ENCODE results near the gene SETD3. TPM values are rescaled to one million over a fixed set of nuclear protein-coding genes. Genes with fewer than 3 reads are reported as not detected.

SETD3 gene
- total and polyA plus RNA-seq, 4 donors: 36.4 to 60.9 (median 49.7) TPM

- WGBS, 2 donors: 76 to 84% methylated on average over 11 of the region's 11 CpGs
- ATAC-seq (ENCODE audit: insufficient read depth, low FRiP score) (peak; percentile 25), DNase-seq (no peak)
- no peak overlapping the region for H3K4me3 ChIP-seq
- no peak for TF ChIP-seq CTCF (IDR thresholded peaks at IDR 0.05; ENCODE audit: control extremely low read depth, extremely low read depth)
- H3K4me1 ChIP-seq (ENCODE audit: control insufficient read depth in 5 of 5, insufficient read depth in 5 of 5, low read length in 5 of 5): peaks cover 0 to 13% (median 0%) of the 10 kb centered on the region in 5 donors
- no peaks in the 10 kb centered on the region for H3K27me3 ChIP-seq (ENCODE audit: control insufficient read depth in 3 of 3, insufficient read depth in 3 of 3, low read length in 2 of 3)
- no peak overlapping the region for H3K9ac ChIP-seq (ENCODE audit: insufficient read depth in 1 of 2, low read length in 2 of 2)
- H3K36me3 ChIP-seq (ENCODE audit: control insufficient read depth in 4 of 4, insufficient read depth in 4 of 4, low read length in 4 of 4): peaks cover 6 to 19% (median 15%) of the 10 kb centered on the region in 4 donors
- H3K9me3 ChIP-seq (ENCODE audit: control insufficient read depth in 4 of 4, insufficient read depth in 3 of 4, low read length in 3 of 4): peaks cover 0 to 4% (median 0%) of the 10 kb centered on the region in 4 donors
- H3K27ac ChIP-seq (ENCODE audit: low read depth in 1 of 2, low read length in 1 of 2): peak overlapping the region in 1 of 2 donors; percentile 45
Measured at GRCh38 chr14:99425272-99425681, 55.4 kb downstream of the SETD3 start.

GRCh38 chr14:99424306-99424877, 56.3 kb downstream of the SETD3 start:
- no peak overlapping the region for H3K4me3 ChIP-seq
- DNase-seq: no peak
- no peaks in the 10 kb centered on the region for H3K27me3 ChIP-seq (ENCODE audit: control insufficient read depth in 3 of 3, insufficient read depth in 3 of 3, low read length in 2 of 3)
- peaks cover 0 to 4% (median 0%) of the 10 kb centered on the region in 4 donors for H3K9me3 ChIP-seq (ENCODE audit: control insufficient read depth in 4 of 4, insufficient read depth in 3 of 4, low read length in 3 of 4)
- peaks cover 6 to 19% (median 11%) of the 10 kb centered on the region in 4 donors for H3K36me3 ChIP-seq (ENCODE audit: control insufficient read depth in 4 of 4, insufficient read depth in 4 of 4, low read length in 4 of 4)
- no peak for TF ChIP-seq CTCF (IDR thresholded peaks at IDR 0.05; ENCODE audit: control extremely low read depth, extremely low read depth)
- ATAC-seq (ENCODE audit: insufficient read depth, low FRiP score): no peak
- peaks cover 0 to 12% (median 0%) of the 10 kb centered on the region in 5 donors for H3K4me1 ChIP-seq (ENCODE audit: control insufficient read depth in 5 of 5, insufficient read depth in 5 of 5, low read length in 5 of 5)
- WGBS, 2 donors: 69 to 77% methylated on average over 5 of the region's 5 CpGs
- peak overlapping the region in 1 of 2 donors; percentile 29 for H3K27ac ChIP-seq (ENCODE audit: low read depth in 1 of 2, low read length in 1 of 2)
- no peak overlapping the region for H3K9ac ChIP-seq (ENCODE audit: insufficient read depth in 1 of 2, low read length in 2 of 2)

GRCh38 chr14:99423434-99423833, 57.2 kb downstream of the SETD3 start:
- ATAC-seq (ENCODE audit: insufficient read depth, low FRiP score) (no peak), DNase-seq (no peak)
- Histone ChIP-seq H3K9ac (ENCODE audit: insufficient read depth in 1 of 2, low read length in 2 of 2) (no peak overlapping the region), H3K27ac (ENCODE audit: low read depth in 1 of 2, low read length in 1 of 2) (no peak overlapping the region), H3K4me1 (ENCODE audit: control insufficient read depth in 5 of 5, insufficient read depth in 5 of 5, low read length in 5 of 5) (peaks cover 0 to 12% (median 0%) of the 10 kb centered on the region in 5 donors), H3K9me3 (ENCODE audit: control insufficient read depth in 4 of 4, insufficient read depth in 3 of 4, low read length in 3 of 4) (no peaks in the 10 kb centered on the region), H3K36me3 (ENCODE audit: control insufficient read depth in 4 of 4, insufficient read depth in 4 of 4, low read length in 4 of 4) (peaks cover 0 to 17% (median 2%) of the 10 kb centered on the region in 4 donors), H3K27me3 (ENCODE audit: control insufficient read depth in 3 of 3, insufficient read depth in 3 of 3, low read length in 2 of 3) (no peaks in the 10 kb centered on the region), H3K4me3 (no peak overlapping the region)
- no peak for TF ChIP-seq CTCF (IDR thresholded peaks at IDR 0.05; ENCODE audit: control extremely low read depth, extremely low read depth)
- WGBS, 2 donors: 95 to 96% methylated on average over 1 of the region's 1 CpG

Data from lung (tissue), 12 donors.